ENCODE data around the gene SS18. TPM values are rescaled to one million over a fixed set of nuclear protein-coding genes. Genes with fewer than 3 reads are reported as not detected.

Gene SS18
- total and polyA plus RNA-seq, 4 donors: 32.2 to 153 (median 48.9) TPM

DNA sequence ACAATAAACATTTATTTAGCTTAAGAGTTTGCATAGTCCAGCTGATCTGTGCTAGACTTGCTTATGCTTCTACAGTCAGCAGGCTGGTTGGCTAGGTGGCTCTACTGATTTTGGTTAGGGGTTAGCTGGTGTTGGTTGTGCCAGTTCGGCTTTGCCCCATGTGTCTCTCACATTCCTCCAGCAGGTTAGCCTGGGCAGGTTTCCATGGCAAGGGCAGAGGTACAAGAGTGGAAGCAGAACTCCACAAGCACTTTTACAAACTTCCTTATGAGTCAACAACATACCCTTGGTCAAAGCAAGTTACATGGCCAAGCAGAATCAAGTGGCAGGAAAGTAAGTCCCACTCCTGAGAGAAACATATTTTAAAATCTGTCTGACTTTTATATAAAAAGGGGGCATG, 82.3 kb downstream of the SS18 start:
- Histone ChIP-seq H3K9me3 (ENCODE audit: control insufficient read depth in 4 of 4, insufficient read depth in 3 of 4, low read length in 3 of 4) (no peaks in the 10 kb centered on the region), H3K9ac (ENCODE audit: insufficient read depth in 1 of 2, low read length in 2 of 2) (no peak overlapping the region), H3K4me3 (no peak overlapping the region), H3K36me3 (ENCODE audit: control insufficient read depth in 4 of 4, insufficient read depth in 4 of 4, low read length in 4 of 4) (peaks cover 0 to 3% (median 0%) of the 10 kb centered on the region in 4 donors), H3K27ac (ENCODE audit: low read depth in 1 of 2, low read length in 1 of 2) (no peak overlapping the region), H3K27me3 (ENCODE audit: control insufficient read depth in 3 of 3, insufficient read depth in 3 of 3, low read length in 2 of 3) (no peaks in the 10 kb centered on the region), H3K4me1 (ENCODE audit: control insufficient read depth in 5 of 5, insufficient read depth in 5 of 5, low read length in 5 of 5) (no peaks in the 10 kb centered on the region)
- WGBS, 2 donors: 84 to 92% methylated on average over 1 of the region's 1 CpG
- DNase-seq (no peak), ATAC-seq (ENCODE audit: insufficient read depth, low FRiP score) (peak; percentile 55)
- TF ChIP-seq, protein P1, sequence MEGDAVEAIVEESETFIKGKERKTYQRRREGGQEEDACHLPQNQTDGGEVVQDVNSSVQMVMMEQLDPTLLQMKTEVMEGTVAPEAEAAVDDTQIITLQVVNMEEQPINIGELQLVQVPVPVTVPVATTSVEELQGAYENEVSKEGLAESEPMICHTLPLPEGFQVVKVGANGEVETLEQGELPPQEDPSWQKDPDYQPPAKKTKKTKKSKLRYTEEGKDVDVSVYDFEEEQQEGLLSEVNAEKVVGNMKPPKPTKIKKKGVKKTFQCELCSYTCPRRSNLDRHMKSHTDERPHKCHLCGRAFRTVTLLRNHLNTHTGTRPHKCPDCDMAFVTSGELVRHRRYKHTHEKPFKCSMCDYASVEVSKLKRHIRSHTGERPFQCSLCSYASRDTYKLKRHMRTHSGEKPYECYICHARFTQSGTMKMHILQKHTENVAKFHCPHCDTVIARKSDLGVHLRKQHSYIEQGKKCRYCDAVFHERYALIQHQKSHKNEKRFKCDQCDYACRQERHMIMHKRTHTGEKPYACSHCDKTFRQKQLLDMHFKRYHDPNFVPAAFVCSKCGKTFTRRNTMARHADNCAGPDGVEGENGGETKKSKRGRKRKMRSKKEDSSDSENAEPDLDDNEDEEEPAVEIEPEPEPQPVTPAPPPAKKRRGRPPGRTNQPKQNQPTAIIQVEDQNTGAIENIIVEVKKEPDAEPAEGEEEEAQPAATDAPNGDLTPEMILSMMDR (IDR thresholded peaks at IDR 0.05; ENCODE audit: control extremely low read depth, extremely low read depth): no peak

DNA sequence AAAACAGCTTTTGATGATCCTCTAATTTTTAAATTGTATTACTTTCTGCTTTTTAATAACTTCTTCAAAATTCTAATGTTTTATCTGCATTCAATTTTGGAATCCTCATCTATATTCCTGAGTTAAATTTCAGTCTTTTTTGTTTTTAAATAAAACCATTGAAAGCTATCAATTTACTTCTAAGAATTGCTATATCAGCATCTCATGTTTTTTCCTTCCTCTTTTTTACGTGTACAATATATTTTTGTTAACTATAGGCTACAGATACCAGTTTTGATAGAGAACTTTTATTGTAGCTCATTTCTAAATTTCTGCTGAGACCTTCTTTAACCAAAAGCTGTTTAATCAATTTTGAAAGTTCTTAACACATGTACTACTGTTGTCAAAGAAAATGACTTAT, 84.5 kb downstream of the SS18 start:
- TF ChIP-seq, protein P1 (IDR thresholded peaks at IDR 0.05; ENCODE audit: control extremely low read depth, extremely low read depth): no peak
- Histone ChIP-seq H3K27me3 (ENCODE audit: control insufficient read depth in 3 of 3, insufficient read depth in 3 of 3, low read length in 2 of 3) (no peaks in the 10 kb centered on the region), H3K4me1 (ENCODE audit: control insufficient read depth in 5 of 5, insufficient read depth in 5 of 5, low read length in 5 of 5) (no peaks in the 10 kb centered on the region), H3K27ac (ENCODE audit: low read depth in 1 of 2, low read length in 1 of 2) (no peak overlapping the region), H3K36me3 (ENCODE audit: control insufficient read depth in 4 of 4, insufficient read depth in 4 of 4, low read length in 4 of 4) (no peaks in the 10 kb centered on the region), H3K9me3 (ENCODE audit: control insufficient read depth in 4 of 4, insufficient read depth in 3 of 4, low read length in 3 of 4) (no peaks in the 10 kb centered on the region), H3K9ac (ENCODE audit: insufficient read depth in 1 of 2, low read length in 2 of 2) (no peak overlapping the region), H3K4me3 (no peak overlapping the region)
- DNase-seq: no peak
- WGBS, 2 donors: 22 to 41% methylated on average over 1 of the region's 1 CpG
- ATAC-seq (ENCODE audit: insufficient read depth, low FRiP score): no peak

DNA sequence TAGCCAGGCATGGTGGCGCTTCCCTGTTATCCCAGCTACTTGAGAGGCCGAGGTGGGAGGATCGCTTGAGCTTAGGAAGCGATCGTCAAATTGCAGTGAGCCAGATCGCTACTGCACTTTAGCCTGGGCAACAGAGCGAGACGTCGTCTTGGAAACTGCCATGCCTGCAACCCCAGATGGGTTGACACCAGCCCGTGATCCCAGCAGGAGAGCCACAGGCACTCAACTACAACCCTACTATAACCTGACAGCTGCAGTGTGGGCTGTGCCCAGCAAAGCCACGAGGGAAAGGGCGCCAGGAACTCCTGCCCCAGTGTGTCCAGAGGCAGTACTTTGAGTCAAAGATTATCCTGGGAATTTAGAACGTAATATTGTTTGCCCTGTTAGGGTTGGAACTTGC, 85.6 kb downstream of the SS18 start:
- Histone ChIP-seq H3K4me1 (ENCODE audit: control insufficient read depth in 5 of 5, insufficient read depth in 5 of 5, low read length in 5 of 5) (no peaks in the 10 kb centered on the region), H3K27me3 (ENCODE audit: control insufficient read depth in 3 of 3, insufficient read depth in 3 of 3, low read length in 2 of 3) (no peaks in the 10 kb centered on the region), H3K4me3 (no peak overlapping the region), H3K27ac (ENCODE audit: low read depth in 1 of 2, low read length in 1 of 2) (no peak overlapping the region), H3K9me3 (ENCODE audit: control insufficient read depth in 4 of 4, insufficient read depth in 3 of 4, low read length in 3 of 4) (no peaks in the 10 kb centered on the region), H3K9ac (ENCODE audit: insufficient read depth in 1 of 2, low read length in 2 of 2) (no peak overlapping the region), H3K36me3 (ENCODE audit: control insufficient read depth in 4 of 4, insufficient read depth in 4 of 4, low read length in 4 of 4) (no peaks in the 10 kb centered on the region)
- ATAC-seq (ENCODE audit: insufficient read depth, low FRiP score) (no peak), DNase-seq (no peak)
- 91 to 94% methylated on average over 13 of the region's 13 CpGs for WGBS, 2 donors
- TF ChIP-seq, protein P1 (IDR thresholded peaks at IDR 0.05; ENCODE audit: control extremely low read depth, extremely low read depth): no peak

DNA sequence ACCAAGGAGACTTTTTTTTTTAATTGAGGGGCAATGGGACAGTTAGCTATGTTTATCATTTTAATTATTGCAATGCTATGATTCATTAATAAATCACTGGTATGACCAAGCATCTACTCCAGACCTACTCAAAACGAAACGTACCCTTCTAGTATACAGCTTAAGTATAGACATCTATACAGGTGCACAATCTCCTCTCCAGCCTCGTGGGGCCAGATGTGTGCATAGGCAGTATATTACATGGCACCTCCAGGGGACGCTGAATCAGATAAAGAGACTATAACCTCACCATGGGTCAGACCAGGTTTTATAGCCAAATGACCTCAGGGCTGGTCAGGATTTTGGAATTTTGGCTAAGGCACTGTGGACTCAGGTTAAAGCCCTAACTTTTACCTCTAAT, 86.6 kb downstream of the SS18 start:
- Histone ChIP-seq H3K9me3 (ENCODE audit: control insufficient read depth in 4 of 4, insufficient read depth in 3 of 4, low read length in 3 of 4) (no peaks in the 10 kb centered on the region), H3K27ac (ENCODE audit: low read depth in 1 of 2, low read length in 1 of 2) (no peak overlapping the region), H3K27me3 (ENCODE audit: control insufficient read depth in 3 of 3, insufficient read depth in 3 of 3, low read length in 2 of 3) (no peaks in the 10 kb centered on the region), H3K9ac (ENCODE audit: insufficient read depth in 1 of 2, low read length in 2 of 2) (no peak overlapping the region), H3K4me3 (no peak overlapping the region), H3K4me1 (ENCODE audit: control insufficient read depth in 5 of 5, insufficient read depth in 5 of 5, low read length in 5 of 5) (no peaks in the 10 kb centered on the region), H3K36me3 (ENCODE audit: control insufficient read depth in 4 of 4, insufficient read depth in 4 of 4, low read length in 4 of 4) (no peaks in the 10 kb centered on the region)
- 87 to 93% methylated on average over 4 of the region's 4 CpGs for WGBS, 2 donors
- DNase-seq (no peak), ATAC-seq (ENCODE audit: insufficient read depth, low FRiP score) (no peak)
- TF ChIP-seq, protein P1 (IDR thresholded peaks at IDR 0.05; ENCODE audit: control extremely low read depth, extremely low read depth): no peak

Measured in lung (tissue), 12 donors.